Measurements from ENCODE around the gene DGKG. TPM values are rescaled to one million over a fixed set of nuclear protein-coding genes. Genes with fewer than 3 reads are reported as not detected.
A peak's percentile ranks its signal among the peaks of the same experiment; 100 is the strongest.

The DGKG gene
- total and polyA plus RNA-seq, 8 donors: 4.2 to 7.6 (median 5.5) TPM

DNA sequence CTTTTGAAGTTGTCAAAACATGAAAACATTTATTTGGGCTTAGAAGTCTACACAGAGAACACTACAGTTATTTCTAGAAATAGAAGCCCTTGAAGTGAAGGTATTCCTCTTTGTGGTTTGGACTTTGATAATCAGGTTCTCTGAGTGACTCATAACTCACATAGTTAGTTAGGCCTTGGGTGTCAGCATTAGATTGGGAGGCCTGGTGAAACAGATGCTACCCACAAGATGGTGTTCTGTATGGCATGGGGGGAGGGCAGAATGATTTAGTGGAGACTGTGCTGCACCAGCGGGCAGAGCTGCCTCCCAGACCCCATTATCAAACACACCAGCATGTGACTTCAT lies 144.2 kb downstream of the DGKG start:
- Histone ChIP-seq H3K4me1 (no peaks in the 10 kb centered on the region), H3K9me3 (no peaks in the 10 kb centered on the region), H3K27ac (no peak overlapping the region), H3K27me3 (no peaks in the 10 kb centered on the region), H3K4me3 (no peak overlapping the region), H3K36me3 (no peaks in the 10 kb centered on the region)
- DNase-seq (no peak), ATAC-seq (peak; percentile 89)
- TF ChIP-seq, protein P1, sequence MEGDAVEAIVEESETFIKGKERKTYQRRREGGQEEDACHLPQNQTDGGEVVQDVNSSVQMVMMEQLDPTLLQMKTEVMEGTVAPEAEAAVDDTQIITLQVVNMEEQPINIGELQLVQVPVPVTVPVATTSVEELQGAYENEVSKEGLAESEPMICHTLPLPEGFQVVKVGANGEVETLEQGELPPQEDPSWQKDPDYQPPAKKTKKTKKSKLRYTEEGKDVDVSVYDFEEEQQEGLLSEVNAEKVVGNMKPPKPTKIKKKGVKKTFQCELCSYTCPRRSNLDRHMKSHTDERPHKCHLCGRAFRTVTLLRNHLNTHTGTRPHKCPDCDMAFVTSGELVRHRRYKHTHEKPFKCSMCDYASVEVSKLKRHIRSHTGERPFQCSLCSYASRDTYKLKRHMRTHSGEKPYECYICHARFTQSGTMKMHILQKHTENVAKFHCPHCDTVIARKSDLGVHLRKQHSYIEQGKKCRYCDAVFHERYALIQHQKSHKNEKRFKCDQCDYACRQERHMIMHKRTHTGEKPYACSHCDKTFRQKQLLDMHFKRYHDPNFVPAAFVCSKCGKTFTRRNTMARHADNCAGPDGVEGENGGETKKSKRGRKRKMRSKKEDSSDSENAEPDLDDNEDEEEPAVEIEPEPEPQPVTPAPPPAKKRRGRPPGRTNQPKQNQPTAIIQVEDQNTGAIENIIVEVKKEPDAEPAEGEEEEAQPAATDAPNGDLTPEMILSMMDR (IDR thresholded peaks at IDR 0.05): no peak
- intact Hi-C loops (cut with DNase I): no loop called here

DNA sequence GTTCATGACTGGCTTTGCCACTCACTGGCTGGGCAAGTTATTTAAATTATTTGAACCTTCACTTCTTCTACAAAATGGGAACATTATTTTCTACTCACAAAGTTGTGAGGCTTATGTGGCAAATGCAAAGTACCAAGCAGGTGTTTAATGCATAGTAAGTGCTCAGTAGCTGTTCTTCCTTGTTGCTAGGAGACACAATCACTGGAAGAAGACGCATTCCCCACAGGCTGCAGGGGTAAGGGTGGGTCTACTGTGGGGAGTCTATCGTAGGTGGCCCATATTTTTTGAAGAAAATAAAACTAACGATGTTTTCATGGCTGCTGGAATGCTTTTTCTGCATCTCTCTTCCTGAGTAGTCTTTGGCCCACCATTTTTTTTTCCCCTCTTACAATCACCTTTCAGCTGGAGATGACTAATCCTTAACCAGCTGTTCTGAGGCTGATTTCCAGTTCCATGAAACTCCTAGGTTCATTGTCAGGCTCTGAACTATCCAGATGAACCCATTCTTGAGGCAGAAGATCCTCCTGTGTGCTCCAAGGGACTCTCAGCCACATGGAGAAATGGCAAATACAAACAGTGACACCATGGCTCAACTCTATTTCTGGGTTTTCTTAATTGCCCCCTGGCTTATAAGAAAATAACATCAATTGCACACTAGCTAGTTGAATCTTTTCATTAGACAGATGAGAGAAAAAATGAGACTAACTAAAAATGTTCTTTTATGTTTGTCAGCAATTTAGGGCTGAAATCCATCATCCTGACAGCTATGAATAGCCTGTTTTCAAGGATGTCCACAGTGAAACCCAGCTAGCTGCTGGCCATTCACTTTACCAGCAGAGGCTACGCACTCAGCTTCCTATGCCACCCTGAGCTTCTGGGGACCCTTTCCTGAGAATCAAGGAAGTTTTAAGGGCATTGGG lies 144.9 kb downstream of the DGKG start:
- TF ChIP-seq, protein P1 (IDR thresholded peaks at IDR 0.05): no peak
- Histone ChIP-seq H3K36me3 (no peaks in the 10 kb centered on the region), H3K4me1 (no peaks in the 10 kb centered on the region), H3K27ac (no peak overlapping the region), H3K27me3 (no peaks in the 10 kb centered on the region), H3K9me3 (no peaks in the 10 kb centered on the region), H3K4me3 (no peak overlapping the region)
- intact Hi-C loops (cut with DNase I): no loop called here
- ATAC-seq: peak; percentile 8
- DNase-seq: no peak

DNA sequence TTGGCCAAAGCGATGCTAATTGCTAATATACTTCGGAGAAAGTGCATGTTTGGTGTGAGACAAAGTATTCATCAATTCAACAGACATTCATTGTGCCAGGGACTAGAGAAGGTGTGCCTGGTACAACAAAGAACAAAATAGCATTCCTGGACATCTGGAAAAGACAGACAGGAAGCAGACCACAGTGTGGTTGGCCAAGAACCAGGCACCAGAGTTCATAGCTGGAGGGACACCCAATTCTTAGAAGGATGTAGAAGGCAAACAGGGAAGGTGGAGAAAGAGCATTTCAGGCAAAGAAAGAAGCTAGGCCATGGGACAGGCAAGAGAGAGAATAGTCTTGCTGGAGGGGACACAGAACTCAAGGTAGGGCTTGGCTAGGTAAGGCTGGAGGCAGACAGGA lies 147.4 kb downstream of the DGKG start:
- no peak for ATAC-seq
- no peaks in the 10 kb centered on the region for H3K36me3 ChIP-seq

DNA sequence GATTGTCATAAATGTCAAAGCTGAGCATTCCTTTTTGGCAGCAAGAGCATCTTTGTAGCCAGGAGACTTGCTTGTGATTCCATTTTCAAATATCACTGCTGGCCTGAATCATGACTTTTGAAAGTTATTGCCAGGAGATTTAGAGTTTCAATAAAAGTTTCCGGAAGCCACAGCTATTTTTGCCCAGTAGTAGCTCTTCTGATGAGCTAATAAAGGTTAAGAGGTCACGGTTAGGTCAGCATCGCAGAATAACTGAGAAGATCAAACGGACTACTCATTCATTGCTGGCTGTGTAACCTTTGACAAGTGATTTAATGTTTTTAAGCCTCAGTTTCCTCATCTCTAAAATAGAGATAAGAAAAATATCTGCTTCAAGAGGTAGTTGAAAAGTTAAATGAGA lies 148.1 kb downstream of the DGKG start:
- H3K36me3 ChIP-seq: no peaks in the 10 kb centered on the region
- no peak for DNase-seq
- no peak overlapping the region for H3K4me3 ChIP-seq
- ATAC-seq: no peak
- intact Hi-C loops (cut with DNase I): no loop called here
- no peak overlapping the region for H3K27ac ChIP-seq
- TF ChIP-seq, protein P1 (IDR thresholded peaks at IDR 0.05): no peak
- H3K4me1 ChIP-seq: peaks cover 12 to 22% of the 10 kb centered on the region in 2 donors
- no peaks in the 10 kb centered on the region for H3K9me3 ChIP-seq
- no peaks in the 10 kb centered on the region for H3K27me3 ChIP-seq

More for the DNA sequence above, 147.4 kb downstream of the DGKG start:
- Histone ChIP-seq H3K4me3 (no peak overlapping the region), H3K27ac (no peak overlapping the region), H3K27me3 (no peaks in the 10 kb centered on the region), H3K4me1 (peaks cover 12 to 15% of the 10 kb centered on the region in 2 donors), H3K9me3 (no peaks in the 10 kb centered on the region)
- intact Hi-C loops (cut with DNase I): no loop called here
- no peak for DNase-seq
- TF ChIP-seq, protein P1 (IDR thresholded peaks at IDR 0.05): no peak

DNA sequence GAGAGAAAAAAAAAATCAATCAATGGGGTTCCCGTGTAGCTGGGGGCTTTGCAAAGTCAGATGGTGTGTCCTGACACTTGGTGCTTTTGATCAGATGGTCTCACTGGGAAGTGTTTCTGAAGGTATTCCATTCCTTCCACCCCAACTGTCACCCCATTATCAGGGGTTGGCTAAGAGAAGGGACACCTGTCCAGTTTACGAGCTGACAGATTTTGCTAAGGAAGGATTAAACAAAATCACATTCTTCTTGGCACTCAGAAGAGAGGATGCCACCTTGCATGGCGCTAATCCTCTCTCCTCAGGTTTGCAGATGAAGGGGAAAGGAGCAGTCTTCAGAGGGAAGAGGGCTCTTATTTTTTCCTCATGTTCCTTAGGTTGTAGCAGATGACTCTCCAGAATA lies 149.4 kb downstream of the DGKG start:
- Histone ChIP-seq H3K36me3 (no peaks in the 10 kb centered on the region), H3K27me3 (no peaks in the 10 kb centered on the region), H3K4me1 (peaks cover 12 to 23% of the 10 kb centered on the region in 2 donors), H3K4me3 (no peak overlapping the region), H3K9me3 (no peaks in the 10 kb centered on the region), H3K27ac (no peak overlapping the region)
- TF ChIP-seq, protein P1 (IDR thresholded peaks at IDR 0.05): no peak
- DNase-seq: no peak
- intact Hi-C loops (cut with DNase I): no loop called here
- ATAC-seq: no peak

All from left lung (tissue), 10 donors.